HTERT RPE-1 (cell line): ENCODE measurements around the gene DPF3.

Source experiments
- in situ Hi-C: fragments of 300-500 bp; cut with MboI; formaldehyde crosslinking; loops from 4 replicates; pipeline ENCODE4 v1.14.3; 2020; ENCODE audit warnings: low sequenced_read_pairs

Gene DPF3

GRCh38 chr14:72893636-72894322, at the start of gene DPF3:
Gene DPF3 (minus strand): TSS chr14:72894101. CDS start chr14:72894088, 13 bp downstream.
- in situ Hi-C loops, result no loop called here

DNA sequence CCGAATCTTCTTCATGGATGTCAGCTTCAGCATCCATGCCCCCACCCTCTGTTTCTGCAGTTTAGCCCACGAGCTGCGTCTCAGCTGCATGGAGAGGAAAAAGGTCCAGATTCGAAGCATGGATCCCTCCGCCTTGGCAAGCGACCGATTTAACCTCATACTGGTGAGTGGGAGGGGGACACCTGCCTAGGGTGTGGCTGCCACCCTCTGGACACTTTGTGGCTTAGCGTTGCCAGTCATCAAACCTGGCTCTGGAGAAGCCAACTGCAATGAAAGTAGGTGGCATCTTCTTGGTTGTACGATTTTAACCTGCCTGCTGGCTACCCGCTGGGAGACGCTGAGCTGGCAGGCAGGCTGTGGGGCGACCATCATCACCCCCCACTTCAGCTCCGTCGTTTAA, 49.0 kb upstream of the DPF3 start:
- in situ Hi-C loops, result no loop called here

DNA sequence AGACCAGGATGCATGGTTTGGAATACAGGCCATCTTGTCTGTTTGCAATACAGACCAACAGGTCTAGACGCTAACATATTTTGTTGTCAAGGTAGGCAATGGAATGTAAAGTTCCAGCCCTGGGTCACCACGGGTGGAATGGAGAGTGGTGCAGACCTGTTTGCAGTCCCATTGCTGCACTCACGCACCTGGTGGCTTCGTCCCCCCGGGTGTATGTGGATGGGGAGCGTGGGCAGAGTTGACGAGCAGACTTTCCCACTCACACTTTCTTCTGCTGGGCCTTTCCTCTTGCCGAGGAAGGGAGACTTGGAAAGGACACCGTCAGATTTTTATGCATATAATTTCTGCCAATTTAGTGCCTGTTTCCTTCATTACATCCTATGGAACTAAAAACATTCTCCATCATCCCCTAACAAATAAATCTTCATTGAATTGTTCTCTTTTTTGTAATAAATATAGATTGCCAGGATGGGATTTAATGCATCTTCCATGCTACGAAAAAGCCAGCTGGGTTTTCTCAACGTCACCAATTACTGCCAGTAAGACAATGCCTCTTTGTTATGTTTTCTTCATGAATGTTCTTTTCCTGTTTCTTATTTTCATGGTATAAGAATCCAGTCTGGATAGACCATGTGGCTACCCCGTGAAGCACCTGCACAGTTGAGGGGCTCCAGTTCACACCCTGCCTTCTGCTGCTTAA, 47.5 kb upstream of the DPF3 start:
- in situ Hi-C loops, result no loop called here

DNA sequence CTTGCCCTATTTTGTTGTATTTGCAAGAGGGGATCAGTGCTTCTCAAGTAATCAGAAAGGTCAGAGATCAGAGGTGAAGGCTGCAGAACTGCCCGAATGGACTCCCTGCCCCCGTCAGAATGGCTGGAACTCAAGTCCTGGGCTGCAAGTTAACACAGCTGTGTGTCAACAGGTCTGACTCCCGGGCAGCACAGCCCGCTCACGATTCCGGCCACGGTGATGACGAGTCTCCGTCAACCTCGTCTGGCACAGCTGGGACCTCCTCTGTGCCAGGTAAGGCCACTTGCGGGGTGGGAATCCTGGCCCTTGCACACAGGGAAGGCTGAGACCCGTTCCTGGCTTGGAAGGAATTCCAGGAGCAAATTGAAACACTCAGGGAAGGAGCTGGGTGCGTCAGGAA, 45.7 kb upstream of the DPF3 start:
- in situ Hi-C loops, result no loop called here

- in situ Hi-C loops, result no loop called here
These were observed 39.0 kb upstream of the DPF3 start for GRCh38 chr14:72932893-72933292.

DNA sequence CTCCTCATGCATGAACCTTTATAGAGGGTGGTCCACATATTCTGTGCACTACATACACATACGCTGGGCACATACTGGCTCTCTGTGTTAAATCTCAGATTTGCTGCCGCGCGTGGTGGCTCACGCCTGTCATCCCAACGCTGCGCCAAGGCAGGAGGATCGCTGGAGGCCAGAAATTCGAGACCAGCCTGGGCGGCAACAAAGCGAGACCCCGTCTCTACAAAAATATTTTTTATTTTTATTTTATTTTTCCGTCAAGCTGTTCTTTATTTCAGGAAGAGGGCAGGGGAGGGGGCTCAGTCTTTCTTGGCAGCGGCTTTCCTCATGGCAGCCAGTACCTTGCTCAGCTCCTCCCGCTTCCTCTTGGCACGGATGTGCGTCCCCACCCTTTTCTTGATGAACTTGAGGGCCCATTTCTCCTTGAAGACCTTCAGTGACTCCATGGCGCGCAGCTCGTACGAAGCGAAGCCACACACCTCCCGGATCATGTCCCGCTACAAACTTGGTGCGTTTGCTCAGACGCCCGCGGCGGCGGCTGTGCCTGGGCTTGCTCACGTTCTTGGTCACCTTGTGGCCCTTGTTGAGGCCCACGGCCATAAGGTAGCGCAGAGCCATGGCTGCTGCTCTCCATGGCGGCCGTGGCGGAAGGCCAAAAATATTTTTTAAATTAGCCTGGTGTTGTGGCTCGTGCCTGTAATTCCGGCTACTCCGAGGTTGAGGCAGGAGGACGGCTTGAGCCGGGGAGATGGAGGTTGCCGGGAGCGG, 35.6 kb upstream of the DPF3 start:
- in situ Hi-C loops, result no loop called here

GRCh38 chr14:72928872-72929271, 35.0 kb upstream of the DPF3 start:
- in situ Hi-C loops, result no loop called here

GRCh38 chr14:72926292-72927028, 32.6 kb upstream of the DPF3 start, which contains the start of gene DCAF4:
Gene DCAF4 (plus strand): TSS chr14:72926464. CDS start chr14:72937979, 11,515 bp downstream.
- in situ Hi-C loops, result no loop called here

GRCh38 chr14:72925815-72926291, 32.0 kb upstream of the DPF3 start:
- in situ Hi-C loops, result no loop called here

GRCh38 chr14:72925171-72925759, 31.4 kb upstream of the DPF3 start:
- in situ Hi-C loops, result no loop called here

DNA sequence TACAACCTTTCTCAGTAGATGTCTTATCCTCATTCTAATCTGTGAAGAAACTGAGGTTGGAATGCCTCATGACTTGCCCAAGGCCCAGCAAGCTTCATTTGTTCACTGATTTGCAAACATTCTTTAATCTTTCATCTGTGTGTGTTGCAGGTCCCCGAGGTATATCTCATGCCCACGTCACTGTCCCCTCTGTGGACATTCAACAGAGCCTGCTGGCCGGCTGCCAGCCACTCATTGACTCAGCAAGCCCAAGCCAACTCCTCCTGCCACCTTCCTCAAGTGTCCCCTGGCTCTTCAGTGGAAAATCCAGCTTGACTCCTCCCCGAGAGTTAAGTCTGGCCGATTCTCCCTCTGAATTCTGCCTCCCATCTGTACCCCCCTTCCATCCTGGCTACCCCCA, 30.4 kb upstream of the DPF3 start:
- in situ Hi-C loops, result no loop called here

DNA sequence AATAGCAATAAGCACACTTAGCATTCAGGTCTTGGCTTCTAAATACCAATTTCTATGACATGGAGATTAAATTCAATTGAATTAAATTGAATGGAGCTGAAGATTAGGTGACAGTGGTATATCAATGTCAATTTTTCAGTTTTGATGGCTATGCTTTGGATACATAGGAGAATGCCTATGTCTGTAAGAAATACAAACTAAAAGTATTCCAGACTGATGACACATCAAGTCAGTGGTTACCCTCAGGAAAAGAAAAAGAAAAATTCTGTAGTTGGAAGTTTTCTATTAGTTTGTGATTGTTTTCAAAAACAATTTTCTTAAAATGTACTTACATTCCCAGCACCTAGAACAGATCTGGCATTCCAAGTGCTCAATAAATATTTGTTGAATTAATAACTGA, 27.5 kb upstream of the DPF3 start:
- in situ Hi-C loops, result no loop called here

DNA sequence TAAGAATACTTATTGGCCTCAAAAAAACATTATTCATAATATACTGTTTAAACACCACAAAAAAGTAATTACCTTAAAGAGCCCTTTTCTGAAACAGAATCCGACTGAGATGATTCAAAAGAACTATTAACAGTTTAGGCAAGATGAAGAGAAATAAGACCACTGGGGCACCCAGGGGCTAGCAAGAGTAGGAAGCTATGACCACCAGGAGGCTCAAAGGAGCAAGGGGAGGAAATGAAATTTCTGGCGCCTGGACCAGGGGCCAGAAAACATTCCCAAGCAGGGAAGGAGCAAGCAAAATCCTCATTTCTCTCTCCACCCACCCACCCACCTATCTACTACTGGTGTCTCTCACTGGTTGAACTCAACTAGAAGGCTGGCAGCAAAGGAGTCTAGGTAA, 26.1 kb upstream of the DPF3 start:
- in situ Hi-C loops, result no loop called here

DNA sequence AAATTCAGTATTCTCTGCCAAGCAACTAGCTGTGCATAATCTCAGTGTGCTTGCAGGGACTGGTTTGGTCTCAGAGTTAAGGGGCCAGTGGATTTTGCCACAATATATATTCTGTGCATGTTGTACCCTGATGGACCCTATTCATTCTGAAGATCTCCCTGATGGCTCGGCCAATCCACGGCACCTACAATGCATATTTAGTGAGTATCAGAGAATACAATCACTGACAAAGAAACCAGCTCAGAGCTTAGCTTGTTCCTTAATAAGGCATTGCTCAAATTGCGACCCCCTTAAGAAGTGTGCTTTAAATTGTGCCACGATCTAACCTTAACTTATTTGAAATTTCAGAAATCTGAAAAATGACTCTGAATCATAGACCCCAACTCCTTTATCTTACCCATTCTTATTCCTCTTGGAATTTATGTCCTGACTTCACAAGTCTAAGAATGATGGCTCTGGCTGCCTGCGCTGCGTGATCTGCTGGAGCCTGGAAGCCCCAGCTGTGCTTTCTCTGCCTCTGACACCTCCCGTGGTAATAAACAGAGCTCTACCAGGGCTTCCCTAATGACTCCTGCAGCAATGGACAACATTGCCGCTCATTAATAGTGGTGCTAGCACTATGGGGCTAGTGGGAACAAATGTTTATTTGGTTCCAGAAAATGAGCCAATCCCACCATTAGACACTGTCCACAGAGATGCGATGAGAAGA, 23.3 kb upstream of the DPF3 start:
- in situ Hi-C loops, result no loop called here

GRCh38 chr14:72916174-72916573, 22.3 kb upstream of the DPF3 start:
- in situ Hi-C loops, result no loop called here

GRCh38 chr14:72913809-72914208, 19.9 kb upstream of the DPF3 start:
- in situ Hi-C loops, result no loop called here

GRCh38 chr14:72909163-72909562, 15.3 kb upstream of the DPF3 start:
- in situ Hi-C loops, result no loop called here

DNA sequence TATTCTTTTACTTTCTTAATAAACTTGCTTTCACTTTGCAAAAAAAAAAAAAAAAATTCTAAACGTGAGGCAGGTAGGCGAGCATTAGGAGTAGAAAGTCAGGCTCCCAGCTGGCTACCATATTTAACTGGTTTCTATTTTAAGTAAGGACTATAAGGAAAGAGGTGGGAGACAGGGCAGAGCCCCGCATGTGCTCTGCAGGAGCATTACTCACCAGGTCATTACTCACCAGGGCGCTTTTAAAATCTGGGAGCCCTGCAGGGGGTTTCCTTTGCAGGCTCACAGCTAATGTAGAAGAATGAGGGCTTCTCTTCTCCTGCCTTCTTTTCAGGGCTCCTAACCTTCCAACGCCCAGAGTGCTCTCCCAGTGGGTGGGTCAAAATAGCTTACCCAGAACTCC, 14.0 kb upstream of the DPF3 start:
- in situ Hi-C loops, result no loop called here

GRCh38 chr14:72906879-72907278, 13.0 kb upstream of the DPF3 start:
- in situ Hi-C loops, result no loop called here

- in situ Hi-C loops, result no loop called here
These were observed 12.4 kb upstream of the DPF3 start for GRCh38 chr14:72906316-72906715.
